T-cell (primary cell): ENCODE measurements around the gene GALNTL6. TPM values are rescaled to one million over a fixed set of nuclear protein-coding genes. Genes with fewer than 3 reads are reported as not detected.

Experiments
- ATAC-seq, 4 experiments: fragments of 200-7000 bp in 3 of 4; fragments of 150-1000 bp in 1 of 4; cut with Tn5 transposase; replicated peaks in 1 of 4; 1 replicate in 3 of 4; 2 replicates in 1 of 4; pipeline ENCODE4 v1.10.0; 2021; ENCODE audit warnings: moderate library complexity in 3 of 4, mild to moderate bottlenecking in 2 of 4, moderate number of reproducible peaks in 1 of 4
- CTCF ChIA-PET, 2 donors: fragments of 300-600 bp; sonication (Branson Sonifier 250); formaldehyde crosslinking; loops; one replicate each; lab custom pipeline; 2022; ENCODE audit warnings: antibody characterized with exemption in 2 of 2; lab: Charles Lee
- POLR2A ChIA-PET, 2 donors: fragments of 300-600 bp; sonication (Branson Sonifier 250); formaldehyde crosslinking; loops; one replicate each; lab custom pipeline; 2022; ENCODE audit warnings: antibody characterized with exemption in 2 of 2; lab: Charles Lee
- DNase-seq, 35 experiments: peaks; one replicate each; pipeline versions ENCODE4 v3.0.0 to v3.0.0-alpha.2; 2013 to 2023
- H3K27ac ChIP-seq: one replicate; pipeline ENCODE4 v1.5.1; 2013; ENCODE audit warnings: low read length
- H3K27me3 ChIP-seq, 2 experiments: replicated peaks in 1 of 2; 1 replicate in 1 of 2; 2 replicates in 1 of 2; pipeline versions ENCODE4 v1.6.1 to v1.7.0; 2013; ENCODE audit warnings: low read length in 1 of 2, mixed read lengths in 1 of 2; ENCODE audit not compliant: control insufficient read depth in 2 of 2, insufficient read depth in 2 of 2; ENCODE audit errors: extremely low read depth in 1 of 2
- H3K36me3 ChIP-seq, 2 donors: 1 replicate in 1 of 2; 2 replicates in 1 of 2; pipeline versions ENCODE4 v1.6.1 to v1.7.0; 2013; ENCODE audit warnings: low read length in 1 of 2; ENCODE audit not compliant: control insufficient read depth in 2 of 2, insufficient read depth in 1 of 2; ENCODE audit errors: extremely low read depth in 1 of 2
- H3K4me1 ChIP-seq, 2 experiments: 1 replicate in 1 of 2; 2 replicates in 1 of 2; pipeline versions ENCODE4 v1.6.1 to v1.7.0; 2013; ENCODE audit warnings: low read length in 2 of 2, mixed read lengths in 1 of 2; ENCODE audit not compliant: insufficient read depth in 2 of 2, control insufficient read depth in 1 of 2; ENCODE audit errors: extremely low read depth in 1 of 2
- H3K4me3 ChIP-seq, 2 donors: 1 replicate in 1 of 2; 2 replicates in 1 of 2; pipeline versions ENCODE4 v1.5.1 to v1.7.0; 2013; ENCODE audit warnings: mild to moderate bottlenecking in 2 of 2, low read length in 1 of 2, moderate library complexity in 1 of 2; ENCODE audit not compliant: control insufficient read depth in 1 of 2; ENCODE audit errors: extremely low read depth in 1 of 2
- H3K9me3 ChIP-seq: 2 replicates; pipeline ENCODE4 v1.7.0; 2013
- H3K27ac Mint-ChIP-seq, 2 donors: one replicate each; pipeline ENCODE4 v1.8.0; 2020 to 2021; ENCODE audit warnings: mild to moderate bottlenecking in 2 of 2, mixed read lengths in 2 of 2
- H3K27me3 Mint-ChIP-seq, 2 donors: one replicate each; pipeline ENCODE4 v1.8.0; 2021 to 2022; ENCODE audit warnings: mixed read lengths in 2 of 2
- H3K36me3 Mint-ChIP-seq: one replicate; pipeline ENCODE4 v1.8.0; 2021; ENCODE audit warnings: mixed read lengths
- H3K4me1 Mint-ChIP-seq, 3 donors: one replicate each; pipeline ENCODE4 v1.8.0; 2020 to 2022; ENCODE audit warnings: mixed read lengths in 3 of 3, mild to moderate bottlenecking in 1 of 3
- H3K4me3 Mint-ChIP-seq, 3 donors: one replicate each; pipeline ENCODE4 v1.8.0; 2020 to 2022; ENCODE audit warnings: mild to moderate bottlenecking in 3 of 3, mixed read lengths in 3 of 3, moderate library complexity in 3 of 3
- H3K9me3 Mint-ChIP-seq, 3 donors: one replicate each; pipeline ENCODE4 v1.8.0; 2020 to 2022; ENCODE audit warnings: mixed read lengths in 3 of 3
- WGBS: methylation state at CpG from one replicate; pipeline ENCODE4 v1.1.5; 2013; ENCODE audit warnings: missing lambda C conversion rate; ENCODE audit not compliant: insufficient coverage; 5-methylcytosine and 5-hydroxymethylcytosine counted together
- total RNA-seq, 35 experiments: library from RNA in 6 of 35; stranded (reverse) in 6 of 35; fragments of 120-200 nt in 1 of 35; gene quantifications; one replicate each; pipeline versions ENCODE4 v1.2.1 to v1.2.4 and lab custom pipeline; 2013 to 2026

The GALNTL6 gene
- total RNA-seq, 5 donors from 2014 or later (not counting 1 experiment from before 2014, with no cell fraction given), result not detected

GRCh38 chr4:172323288-172323687 lies 510.1 kb downstream of the GALNTL6 start:
- H3K36me3 Mint-ChIP-seq, result no peaks in the 10 kb centered on the region
- H3K36me3 ChIP-seq, result no peaks in the 10 kb centered on the region
- H3K4me1 ChIP-seq, result no peaks in the 10 kb centered on the region
- no peak overlapping the region for H3K4me3 ChIP-seq
- ChIA-PET POLR2A (no interaction called here), CTCF (no interaction called here)
- H3K9me3 Mint-ChIP-seq, result peaks cover 6 to 10% (median 9%) of the 10 kb centered on the region in 3 donors
- H3K4me3 Mint-ChIP-seq, result no peak overlapping the region
- DNase-seq (no peak), ATAC-seq (no peak)
- no peaks in the 10 kb centered on the region for H3K4me1 Mint-ChIP-seq
- H3K27ac ChIP-seq, result no peak overlapping the region
- H3K27me3 ChIP-seq, result no peaks in the 10 kb centered on the region
- no peaks in the 10 kb centered on the region for H3K27me3 Mint-ChIP-seq
- no CpG with 5 or more reads among the region's 2 CpGs for WGBS
- no peak overlapping the region for H3K27ac Mint-ChIP-seq
- no peaks in the 10 kb centered on the region for H3K9me3 ChIP-seq

GRCh38 chr4:172344308-172344938 lies 531.2 kb downstream of the GALNTL6 start:
- Mint-ChIP-seq H3K27me3 (no peaks in the 10 kb centered on the region), H3K9me3 (peaks cover 3 to 8% (median 8%) of the 10 kb centered on the region in 3 donors), H3K36me3 (no peaks in the 10 kb centered on the region), H3K4me3 (no peak overlapping the region), H3K27ac (no peak overlapping the region), H3K4me1 (no peaks in the 10 kb centered on the region)
- DNase-seq (no peak), ATAC-seq (no peak)
- ChIA-PET POLR2A (no interaction called here), CTCF (no interaction called here)
- Histone ChIP-seq H3K27me3 (no peaks in the 10 kb centered on the region), H3K4me3 (no peak overlapping the region), H3K4me1 (no peaks in the 10 kb centered on the region), H3K27ac (no peak overlapping the region), H3K9me3 (no peaks in the 10 kb centered on the region), H3K36me3 (no peaks in the 10 kb centered on the region)
- WGBS, result 100% methylated on average over 2 of the region's 5 CpGs

GRCh38 chr4:172348426-172348825 lies 535.2 kb downstream of the GALNTL6 start:
- no peak for ATAC-seq

GRCh38 chr4:172352356-172352755 lies 539.2 kb downstream of the GALNTL6 start:
- ChIA-PET CTCF (no interaction called here), POLR2A (no interaction called here)
- H3K4me1 ChIP-seq, result no peaks in the 10 kb centered on the region
- no peaks in the 10 kb centered on the region for H3K36me3 Mint-ChIP-seq
- H3K4me3 ChIP-seq, result no peak overlapping the region
- no peaks in the 10 kb centered on the region for H3K9me3 ChIP-seq
- no peak for DNase-seq
- H3K4me1 Mint-ChIP-seq, result no peaks in the 10 kb centered on the region
- no peak overlapping the region for H3K4me3 Mint-ChIP-seq
- H3K27ac Mint-ChIP-seq, result no peak overlapping the region
- no peaks in the 10 kb centered on the region for H3K27me3 Mint-ChIP-seq
- no peaks in the 10 kb centered on the region for H3K27me3 ChIP-seq
- no peak overlapping the region for H3K27ac ChIP-seq
- WGBS, result 20% methylated on average over 1 of the region's 3 CpGs
- ATAC-seq, result no peak
- no peaks in the 10 kb centered on the region for H3K36me3 ChIP-seq
- H3K9me3 Mint-ChIP-seq, result peaks cover 0 to 4% (median 0%) of the 10 kb centered on the region in 3 donors

More at GRCh38 chr4:172348426-172348825, 535.2 kb downstream of the GALNTL6 start:
- Mint-ChIP-seq H3K36me3 (no peaks in the 10 kb centered on the region), H3K27me3 (no peaks in the 10 kb centered on the region), H3K4me1 (no peaks in the 10 kb centered on the region), H3K27ac (no peak overlapping the region), H3K4me3 (no peak overlapping the region), H3K9me3 (peaks cover 4 to 8% (median 4%) of the 10 kb centered on the region in 3 donors)
- H3K27ac ChIP-seq, result no peak overlapping the region
- ChIA-PET CTCF (no interaction called here), POLR2A (no interaction called here)
- H3K36me3 ChIP-seq, result no peaks in the 10 kb centered on the region
- H3K4me3 ChIP-seq, result no peak overlapping the region
- WGBS, result no CpG with 5 or more reads among the region's 2 CpGs
- H3K9me3 ChIP-seq, result no peaks in the 10 kb centered on the region
- no peak for DNase-seq
- H3K4me1 ChIP-seq, result no peaks in the 10 kb centered on the region
- no peaks in the 10 kb centered on the region for H3K27me3 ChIP-seq

GRCh38 chr4:172356016-172356415 lies 542.8 kb downstream of the GALNTL6 start:
- no peaks in the 10 kb centered on the region for H3K4me1 ChIP-seq
- no CpG with 5 or more reads among the region's 1 CpG for WGBS
- Mint-ChIP-seq H3K9me3 (peaks cover 0 to 4% (median 1%) of the 10 kb centered on the region in 3 donors), H3K4me3 (no peak overlapping the region), H3K27ac (no peak overlapping the region), H3K36me3 (no peaks in the 10 kb centered on the region), H3K4me1 (no peaks in the 10 kb centered on the region), H3K27me3 (no peaks in the 10 kb centered on the region)
- no peak overlapping the region for H3K4me3 ChIP-seq
- DNase-seq (no peak), ATAC-seq (no peak)
- no peaks in the 10 kb centered on the region for H3K36me3 ChIP-seq
- H3K9me3 ChIP-seq, result no peaks in the 10 kb centered on the region
- ChIA-PET POLR2A (interaction anchor here in 1 of 2 donors (0.5 kb wide), 1 partner anchor 40 kb away, joined by 6 read pairs; no protein-coding TSS in a partner anchor), CTCF (no interaction called here)
- H3K27me3 ChIP-seq, result no peaks in the 10 kb centered on the region
- no peak overlapping the region for H3K27ac ChIP-seq

GRCh38 chr4:172357006-172357540 lies 543.9 kb downstream of the GALNTL6 start:
- H3K36me3 ChIP-seq, result no peaks in the 10 kb centered on the region
- H3K27ac ChIP-seq, result no peak overlapping the region
- Mint-ChIP-seq H3K36me3 (no peaks in the 10 kb centered on the region), H3K27ac (no peak overlapping the region), H3K9me3 (peaks cover 0 to 4% (median 0%) of the 10 kb centered on the region in 3 donors), H3K4me3 (no peak overlapping the region), H3K27me3 (no peaks in the 10 kb centered on the region), H3K4me1 (no peaks in the 10 kb centered on the region)
- ChIA-PET CTCF (no interaction called here), POLR2A (no interaction called here)
- no peaks in the 10 kb centered on the region for H3K27me3 ChIP-seq
- no CpG with 5 or more reads among the region's 3 CpGs for WGBS
- no peak overlapping the region for H3K4me3 ChIP-seq
- DNase-seq (no peak), ATAC-seq (no peak)
- no peaks in the 10 kb centered on the region for H3K4me1 ChIP-seq
- no peaks in the 10 kb centered on the region for H3K9me3 ChIP-seq
